ENCODE data around the gene PVR.
"Not testable (repeated sequence)": the region's sequence is repeated elsewhere in the genome, so short reads cannot be mapped to it uniquely, and the experiment has no call there.

The PVR gene

DNA sequence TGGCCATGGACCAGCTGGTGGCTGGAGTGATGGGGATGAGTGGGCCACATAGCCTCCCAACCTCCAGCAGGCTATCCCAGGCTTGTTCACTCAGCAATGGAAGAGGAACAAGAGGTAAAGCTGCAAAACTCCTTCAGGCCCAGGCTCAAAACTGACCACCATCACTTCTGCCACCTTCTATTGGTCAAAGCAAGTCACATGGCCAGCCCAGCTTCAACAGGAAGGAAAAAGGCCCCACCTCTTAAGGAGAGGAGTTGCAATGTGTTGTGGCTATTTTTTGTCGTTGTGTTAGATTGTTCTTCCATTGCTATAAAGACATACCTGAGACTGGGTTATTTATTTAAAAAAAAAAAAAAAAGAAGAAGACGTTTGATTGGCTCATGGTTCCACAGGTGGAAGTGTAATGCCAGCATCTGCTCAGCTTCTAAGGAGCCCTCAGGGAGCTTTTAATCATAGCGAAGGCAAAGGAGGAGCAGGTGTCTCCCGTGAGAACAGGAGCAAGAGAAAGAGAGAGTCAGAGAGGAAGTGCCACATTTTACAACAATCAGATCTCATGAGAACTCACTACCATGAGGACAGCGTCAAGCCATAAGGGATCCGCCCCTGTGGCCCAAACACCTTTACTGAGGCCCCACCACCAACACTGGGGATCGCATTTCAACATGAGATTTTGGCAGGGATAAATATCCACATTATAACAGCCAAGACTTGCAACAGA lies 24.9 kb upstream of the PVR start:
- DNase-seq = no peak

DNA sequence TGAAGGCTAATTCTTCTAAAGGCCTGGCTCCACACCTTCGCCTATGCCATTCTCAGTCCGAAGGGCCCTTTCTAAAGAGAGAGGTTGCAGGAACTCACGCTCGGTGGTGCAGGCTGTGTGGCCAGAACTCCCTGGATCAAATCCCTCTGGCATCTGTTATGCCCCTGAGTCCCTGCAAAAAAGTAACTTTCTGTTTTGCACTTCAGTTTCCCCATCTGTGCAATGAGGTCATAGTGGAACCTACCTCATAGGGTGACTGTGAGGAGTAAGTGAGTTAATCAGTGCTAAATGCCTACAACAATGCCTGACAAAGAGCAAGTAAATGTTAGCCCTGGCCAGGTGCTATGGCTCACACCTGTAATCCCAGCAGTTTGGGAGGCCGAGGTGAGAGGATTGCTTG lies 23.0 kb upstream of the PVR start:
- no peak for DNase-seq

DNA sequence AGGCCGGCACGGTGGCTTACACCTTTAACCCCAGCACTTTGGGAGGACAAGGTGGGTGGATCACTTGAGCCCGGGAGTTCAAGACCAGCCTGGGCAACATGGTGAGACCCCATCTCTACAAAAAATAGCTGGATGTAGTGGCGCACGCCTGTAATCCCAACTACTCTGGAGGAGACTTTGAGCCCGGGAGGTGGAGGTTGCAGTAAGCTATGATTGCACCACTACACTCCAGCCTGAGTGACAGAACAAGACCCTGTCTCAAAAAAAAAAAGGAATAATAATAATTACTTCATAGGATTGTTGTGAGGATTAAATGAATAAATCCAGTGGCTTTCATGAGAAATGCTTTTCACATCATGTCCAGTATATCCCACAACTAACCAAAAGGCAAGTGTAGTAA lies 22.3 kb upstream of the PVR start:
- DNase-seq = no peak

DNA sequence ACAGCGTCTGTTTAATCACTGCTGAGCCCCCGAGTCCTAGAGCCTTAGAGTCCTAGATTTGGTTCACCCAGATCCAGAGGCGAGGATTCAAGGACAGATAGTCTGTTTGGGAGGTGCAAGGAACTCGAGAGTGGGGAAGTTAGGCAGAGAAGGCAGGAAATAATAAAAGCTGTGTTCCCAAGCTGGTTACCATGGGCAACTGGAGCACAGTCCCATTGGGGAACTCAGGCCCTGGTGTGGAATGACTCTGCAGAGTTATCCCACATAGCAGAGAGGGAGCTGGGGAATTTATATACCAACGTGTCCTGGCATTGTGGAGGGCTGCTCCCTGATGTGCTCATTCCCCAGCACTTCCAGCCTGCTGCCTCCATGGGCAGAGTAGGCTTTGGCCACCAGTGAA lies 20.6 kb upstream of the PVR start:
- no peak for DNase-seq

DNA sequence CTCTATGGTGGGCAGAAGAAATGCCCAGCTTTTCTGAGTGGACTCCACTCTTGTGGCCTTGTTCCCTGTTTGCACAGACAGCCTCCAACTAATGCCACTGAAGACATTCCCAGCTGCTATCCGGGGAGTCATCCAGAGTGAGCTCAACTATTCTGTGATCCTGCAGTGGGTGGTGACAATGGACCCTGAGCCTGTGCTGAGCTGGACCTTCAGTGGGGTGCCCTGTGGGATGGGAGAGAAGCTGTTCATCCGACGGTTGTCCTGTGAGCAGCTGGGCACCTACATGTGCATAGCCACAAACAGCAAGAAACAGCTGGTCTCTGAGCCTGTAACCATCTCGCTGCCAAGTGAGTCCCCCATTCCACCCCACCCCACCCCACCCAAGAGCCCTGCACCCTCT lies 20.1 kb upstream of the PVR start:
- no peak for DNase-seq

DNA sequence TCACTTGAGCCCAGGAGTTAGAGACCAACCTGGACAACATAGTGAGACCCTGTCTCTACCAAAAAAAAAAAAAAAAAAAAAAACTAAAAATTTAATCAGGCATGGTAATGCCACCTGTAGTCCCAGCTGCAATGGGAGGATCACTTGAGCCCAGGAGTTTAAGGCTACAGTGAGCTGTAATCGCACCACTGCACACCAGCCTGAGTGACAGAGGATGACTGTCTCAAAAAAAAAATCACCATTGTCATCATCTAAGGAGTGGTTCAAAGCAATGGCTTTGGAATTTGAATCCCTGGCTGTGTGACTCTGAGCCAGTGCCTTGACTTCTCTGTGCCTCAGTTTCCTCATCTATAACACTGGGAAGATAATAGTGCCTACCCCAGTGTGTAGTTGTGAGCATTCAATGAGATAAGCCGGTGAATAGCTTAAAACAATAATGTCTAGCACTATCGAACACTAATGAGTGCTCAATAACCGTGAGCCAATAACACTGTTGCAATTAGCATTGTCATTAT lies 18.8 kb upstream of the PVR start:
- DNase-seq = no peak

DNA sequence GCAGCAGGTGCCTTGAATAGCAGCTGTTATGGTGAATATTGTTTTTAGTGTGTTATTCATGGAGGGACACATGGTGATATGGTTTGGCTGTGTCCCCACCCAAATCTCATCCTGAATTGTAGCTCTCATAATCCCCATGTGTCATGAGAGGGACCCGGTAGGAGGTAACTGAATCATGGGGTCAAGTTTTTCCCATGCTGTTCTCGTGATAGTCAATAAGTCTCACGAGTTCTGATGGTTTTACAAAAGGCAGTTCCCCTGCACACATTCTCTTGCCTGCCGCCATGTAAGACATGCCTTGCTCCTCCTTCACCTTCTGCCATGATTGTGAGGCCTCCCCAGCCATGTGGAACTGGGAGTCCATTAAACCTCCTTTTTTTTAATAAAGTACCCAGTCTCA lies 18.1 kb upstream of the PVR start:
- DNase-seq = not testable (repeated sequence)

DNA sequence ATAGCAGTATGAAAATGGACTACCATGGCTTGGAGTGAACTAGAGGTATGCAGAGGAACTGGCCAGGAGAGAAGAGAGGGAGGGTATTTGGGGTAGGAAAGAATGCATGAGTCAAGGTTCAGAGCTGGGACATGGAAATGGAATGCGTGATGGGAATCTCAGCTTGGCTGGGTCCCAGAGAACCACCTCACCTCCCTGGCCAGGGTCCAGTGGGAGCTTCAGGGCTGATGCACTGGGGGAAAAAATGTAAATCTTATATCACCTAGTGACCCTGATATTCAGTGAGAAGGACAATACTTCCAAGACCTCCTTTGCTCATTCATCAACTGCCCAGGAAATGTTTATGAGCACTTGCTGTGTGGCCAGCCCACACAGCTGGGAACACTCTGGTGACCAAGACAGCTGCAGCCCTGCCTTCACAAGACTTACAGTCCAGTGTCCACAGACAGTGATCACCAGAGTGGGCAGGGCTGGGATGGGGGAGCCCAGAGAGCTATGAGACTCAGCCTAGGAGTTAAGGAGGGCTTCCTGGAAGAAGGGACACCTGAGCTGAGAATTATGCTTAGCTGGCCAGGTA lies 17.6 kb upstream of the PVR start:
- DNase-seq = peak; percentile 24

DNA sequence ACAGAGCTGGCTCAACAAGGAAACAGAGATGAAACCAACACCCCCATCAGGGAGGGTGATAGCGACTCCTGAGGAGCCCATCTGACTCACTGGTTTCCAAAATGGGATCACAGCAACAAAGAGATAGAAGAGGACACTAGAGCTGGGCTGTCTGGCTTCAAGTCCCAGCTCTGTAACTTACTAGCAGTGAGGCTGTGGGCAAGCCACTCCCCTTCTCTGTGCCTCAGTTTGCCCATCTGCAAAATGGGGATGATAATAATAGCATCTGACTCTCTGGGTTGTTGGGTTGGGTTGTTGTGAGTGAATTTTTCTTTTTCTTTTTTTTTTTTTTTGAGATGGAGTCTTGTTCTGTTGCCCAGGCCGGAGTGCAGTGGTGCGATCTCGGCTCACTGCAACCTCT lies 16.1 kb upstream of the PVR start:
- no peak for DNase-seq

DNA sequence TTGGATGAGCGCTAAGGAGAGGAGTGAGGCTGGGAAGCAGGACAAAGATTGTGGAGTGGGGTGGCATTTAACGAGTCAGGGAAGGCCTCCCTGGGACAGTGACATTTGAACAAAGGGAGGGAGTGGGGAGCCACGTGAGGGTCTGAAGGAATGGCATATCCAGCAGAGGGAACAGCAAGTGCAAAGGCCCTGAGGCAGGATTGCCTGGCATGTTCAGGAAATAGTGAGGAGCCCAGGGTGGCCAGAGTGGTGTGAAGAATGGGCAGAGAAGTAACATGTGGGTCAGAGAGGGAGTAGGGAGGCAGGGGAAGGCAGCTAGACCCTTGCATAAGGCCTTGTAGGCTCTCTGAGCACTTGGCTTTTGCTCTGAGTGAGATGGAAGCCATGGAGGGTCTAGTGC lies 14.9 kb upstream of the PVR start:
- DNase-seq = no peak

DNA sequence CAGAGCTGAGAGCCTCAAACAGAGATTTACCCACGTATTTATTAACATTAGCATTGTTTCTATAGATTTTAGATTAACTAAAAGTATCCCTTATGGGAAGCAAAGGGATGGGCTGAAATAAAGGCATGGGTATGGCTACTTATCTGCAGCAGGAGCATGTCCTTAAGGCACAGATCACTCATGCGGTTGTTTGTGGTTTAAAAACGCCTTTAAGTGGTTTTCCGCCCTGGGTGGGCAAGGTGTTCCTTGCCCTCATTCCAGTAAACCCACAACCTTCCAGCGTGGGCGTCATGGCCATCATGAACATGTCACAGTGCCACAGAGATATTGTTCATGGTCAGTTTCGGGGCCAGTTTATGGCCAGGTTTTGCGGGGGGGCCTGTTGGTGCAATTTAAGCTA lies 12.1 kb upstream of the PVR start:
- DNase-seq = not testable (repeated sequence)

DNA sequence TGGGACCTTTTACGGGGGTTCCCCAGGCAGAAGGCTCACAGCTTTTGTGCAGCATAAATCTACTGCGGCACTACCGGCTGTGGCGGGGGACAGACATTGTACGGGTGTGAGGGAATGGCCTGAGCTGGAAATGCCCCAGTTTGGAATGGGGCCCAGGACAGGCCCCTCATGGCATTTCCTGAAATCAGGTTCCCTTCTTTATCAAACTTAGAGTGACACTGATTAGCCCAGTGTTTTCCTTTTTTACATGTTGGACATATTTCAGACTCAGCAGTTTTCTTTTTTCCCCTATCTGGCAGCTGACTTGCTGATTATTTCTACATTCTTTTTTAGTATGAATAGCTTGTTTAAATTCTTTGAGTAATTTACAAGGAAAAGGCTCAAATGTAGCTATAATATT lies 9.7 kb upstream of the PVR start:
- not testable (repeated sequence) for DNase-seq

DNA sequence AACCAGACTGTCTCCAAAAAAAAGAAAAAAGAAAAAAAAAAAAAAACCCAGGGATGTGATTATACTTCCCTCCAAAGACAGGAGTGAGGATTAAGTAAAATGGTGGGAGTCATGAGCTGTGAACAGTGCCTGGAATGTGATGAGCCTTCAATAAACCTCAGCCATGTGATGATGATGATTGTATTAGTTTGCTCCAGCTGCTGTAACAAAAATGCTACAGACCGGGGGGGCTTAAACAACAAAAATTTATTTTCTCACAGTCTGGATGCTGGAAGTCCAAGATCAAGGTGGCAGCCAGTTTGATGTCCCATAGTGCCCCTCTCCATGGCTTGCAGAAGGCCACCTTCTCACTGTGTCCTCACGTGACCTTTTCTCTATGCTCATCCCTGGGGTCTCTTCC lies 8.9 kb upstream of the PVR start:
- no peak for DNase-seq

DNA sequence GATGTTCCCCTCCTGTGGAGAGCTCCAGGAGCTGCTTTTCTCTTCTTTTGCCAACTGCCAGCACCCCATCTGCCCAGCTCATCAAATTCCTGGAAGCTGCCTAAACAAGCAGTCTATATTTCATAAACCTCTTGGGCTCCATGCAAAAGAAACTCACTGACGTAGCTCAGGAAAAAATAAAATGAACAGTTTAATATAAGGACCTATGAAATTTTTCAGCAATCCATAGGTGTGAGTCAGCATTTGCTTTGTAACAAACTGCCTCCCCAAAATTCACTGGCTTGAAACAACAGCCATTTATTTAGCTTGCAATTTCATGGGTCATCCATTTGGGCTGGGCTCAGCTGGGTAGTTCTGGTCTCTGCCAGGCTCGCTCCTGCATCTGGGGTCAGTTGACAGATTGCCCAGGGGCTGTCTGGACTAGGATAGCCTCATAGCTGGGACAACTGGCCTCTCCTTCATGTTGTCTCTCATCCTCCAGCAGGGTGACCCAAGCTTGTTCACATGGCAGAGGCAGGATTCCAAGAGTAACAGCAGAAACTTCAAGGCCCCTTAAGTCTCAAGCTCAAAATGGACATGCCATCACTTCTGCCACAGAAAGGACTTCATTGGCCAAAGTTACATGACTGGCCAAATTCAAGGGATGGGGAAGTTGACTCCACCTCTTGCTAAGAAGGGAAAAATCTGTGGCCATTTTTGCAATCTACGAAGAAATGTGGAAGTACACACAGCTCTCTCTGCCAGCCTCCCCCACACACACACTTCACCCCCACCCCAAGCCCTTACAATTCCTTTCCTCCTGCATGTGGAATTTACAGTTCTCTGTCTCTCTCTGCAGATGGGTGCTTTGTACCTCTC lies 7.9 kb upstream of the PVR start:
- no peak for DNase-seq

DNA sequence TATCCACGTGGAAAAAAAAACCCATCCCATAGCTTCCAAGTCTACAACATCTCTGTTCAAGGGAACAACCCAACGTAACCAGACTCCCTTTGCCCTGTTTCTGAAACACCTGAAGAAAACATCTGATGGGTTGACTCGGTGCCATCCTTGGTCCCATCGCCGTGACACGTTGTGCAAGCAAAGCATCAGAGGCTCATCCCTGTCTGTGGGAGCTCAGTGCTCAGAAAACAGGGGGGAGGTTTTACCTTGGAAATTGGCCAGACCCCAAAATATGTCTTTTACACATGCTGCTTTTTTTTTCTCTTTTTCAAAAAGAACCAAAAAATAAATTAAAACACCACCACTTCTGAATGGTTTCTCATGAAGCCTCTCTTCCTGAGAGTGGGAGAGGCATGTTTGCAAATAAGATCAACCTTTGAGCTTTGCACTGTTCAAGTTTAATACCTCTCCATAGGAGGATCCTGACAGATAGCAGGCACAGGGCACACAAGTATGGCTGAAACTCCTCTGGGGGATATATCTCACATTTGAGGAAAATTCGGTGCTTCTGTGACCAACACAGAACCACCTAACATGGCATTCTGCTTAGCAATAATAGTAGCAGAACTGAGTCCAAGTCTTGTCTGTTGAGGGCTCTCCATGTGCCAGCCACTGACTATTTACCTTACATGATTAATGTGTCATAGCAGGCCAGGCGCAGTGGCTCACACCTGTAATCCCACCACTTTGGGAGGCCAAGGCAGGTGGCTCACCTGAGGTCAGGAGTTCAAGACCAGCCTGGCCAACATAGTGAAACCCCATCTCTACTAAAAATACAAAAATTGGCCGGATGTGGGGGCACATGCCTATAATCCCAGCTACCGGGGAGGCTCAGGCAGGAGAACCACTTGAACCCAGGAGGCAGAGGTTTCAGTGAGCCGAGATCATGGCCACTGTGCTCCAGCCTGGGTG lies 7.0 kb upstream of the PVR start:
- no peak for DNase-seq

DNA sequence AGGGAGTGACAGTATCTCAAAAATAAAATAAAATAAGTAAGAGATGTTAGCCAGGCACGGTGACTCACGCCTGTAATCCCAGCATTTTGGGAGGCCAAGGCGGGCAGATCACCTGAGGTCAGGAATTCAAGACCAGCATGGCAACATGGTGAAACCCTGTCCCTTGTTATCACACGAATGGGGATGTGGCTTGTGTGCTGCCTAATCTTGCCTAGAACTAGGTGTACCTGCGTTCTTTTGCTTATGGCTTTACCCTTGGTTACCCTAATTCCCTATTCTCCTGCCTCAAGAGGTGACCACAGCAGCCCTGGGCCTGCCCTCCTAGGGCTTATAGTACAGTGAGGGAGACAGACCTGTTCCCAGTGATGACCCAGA lies 6.3 kb upstream of the PVR start:
- no peak for DNase-seq

DNA sequence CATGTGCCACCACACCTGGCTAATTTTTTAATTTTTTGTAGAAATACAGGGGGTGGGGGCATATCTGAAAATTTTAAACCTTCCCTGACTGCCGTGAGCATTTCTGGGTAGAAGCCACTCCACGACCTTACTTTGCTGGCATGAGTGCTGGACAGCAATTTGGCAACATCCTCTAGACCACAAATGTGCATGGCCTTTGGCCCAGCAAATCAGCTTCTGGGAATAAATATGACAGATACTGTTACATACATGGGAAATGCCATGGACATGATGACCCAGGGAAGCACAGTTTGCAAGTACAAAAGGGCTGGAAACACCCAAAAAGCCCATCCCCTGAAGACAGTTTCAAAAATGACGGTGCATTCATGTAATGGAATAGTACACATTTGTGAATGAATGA lies 3.2 kb upstream of the PVR start:
- DNase-seq = no peak

DNA sequence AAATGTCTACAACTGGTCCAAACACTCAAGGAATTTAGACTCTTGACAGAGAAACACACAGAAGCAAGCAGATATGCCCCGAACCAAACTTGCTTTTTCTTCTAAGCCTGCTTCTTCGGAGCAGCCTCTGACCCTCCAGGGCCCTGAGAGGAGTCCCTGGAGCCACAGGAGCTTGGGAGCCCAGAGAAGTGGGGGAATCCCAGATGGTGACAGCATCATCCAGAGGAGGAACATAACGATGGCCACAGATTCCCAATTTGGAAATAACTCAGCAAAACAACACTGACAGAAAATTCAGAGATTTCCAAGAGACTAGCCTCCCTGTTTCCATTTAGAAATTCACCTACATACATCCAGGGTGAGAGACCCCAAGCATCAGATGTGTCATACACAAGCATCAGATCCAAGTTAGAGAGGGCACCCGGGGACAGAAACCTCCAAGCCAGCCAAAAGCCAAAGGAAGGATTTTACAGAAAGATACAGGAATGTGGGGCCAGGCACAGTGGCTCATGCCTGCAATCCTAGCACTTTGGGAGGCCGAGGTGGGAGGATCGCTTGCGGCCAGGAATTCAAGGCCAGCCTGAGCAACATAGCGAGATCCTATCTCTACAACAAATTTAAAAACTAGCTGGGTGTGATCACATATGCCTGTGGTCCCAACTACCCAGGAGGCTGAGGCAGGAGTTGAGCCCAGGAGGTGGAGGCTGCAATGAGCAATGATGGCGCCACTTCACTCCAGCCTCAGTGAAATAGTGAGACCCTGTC lies 2.0 kb upstream of the PVR start:
- no peak for DNase-seq

DNA sequence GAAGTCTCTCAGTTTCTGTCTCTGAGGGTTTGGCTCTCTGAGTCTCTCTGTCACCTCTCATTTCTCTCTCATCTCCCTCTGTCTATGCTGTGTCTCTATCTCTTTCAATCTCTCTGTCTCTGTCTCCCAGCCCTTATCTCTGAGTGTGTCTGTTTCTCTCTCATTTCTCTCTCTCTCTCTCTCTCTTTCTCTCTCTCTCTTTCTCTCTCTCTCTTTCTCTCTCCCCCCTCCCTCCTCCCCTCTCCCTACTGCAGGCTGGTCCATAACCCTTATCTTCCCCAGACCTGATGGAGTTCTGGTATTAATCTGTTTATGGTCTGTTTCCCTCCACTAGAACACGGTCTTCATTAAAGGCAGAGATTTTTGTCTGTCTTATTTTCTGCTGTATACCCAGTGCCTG lies 1.3 kb upstream of the PVR start:
- DNase-seq = no peak

DNA sequence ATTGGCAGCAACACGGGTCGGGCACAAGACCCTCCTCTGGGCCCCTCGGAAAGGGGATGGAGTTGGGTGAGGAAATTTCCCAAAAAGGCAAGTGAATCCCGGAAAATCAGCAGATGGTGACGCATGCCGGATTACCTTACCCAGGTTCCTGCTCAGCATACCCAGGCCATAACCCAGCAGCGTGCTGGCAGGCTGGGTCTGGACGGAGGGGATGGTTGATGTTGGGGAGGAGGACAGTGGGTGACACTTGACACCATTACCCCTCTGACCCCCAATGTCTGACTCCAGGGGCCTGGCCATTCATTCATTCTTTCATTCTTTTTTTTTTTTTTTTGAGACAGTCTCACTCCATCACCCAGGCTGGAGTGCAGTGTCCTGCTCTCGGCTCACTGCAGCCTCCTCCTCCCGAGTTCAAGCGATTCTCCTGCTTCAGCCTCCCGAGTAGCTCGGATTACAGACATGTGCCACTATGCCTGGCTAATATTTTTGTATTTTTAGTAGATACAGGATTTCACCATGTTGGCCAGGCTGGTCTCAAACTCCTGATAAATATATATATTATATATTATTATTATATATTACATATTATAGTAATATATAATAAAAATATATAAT lies 799 bp downstream of the PVR start:
- peak; percentile 33 for DNase-seq

DNA sequence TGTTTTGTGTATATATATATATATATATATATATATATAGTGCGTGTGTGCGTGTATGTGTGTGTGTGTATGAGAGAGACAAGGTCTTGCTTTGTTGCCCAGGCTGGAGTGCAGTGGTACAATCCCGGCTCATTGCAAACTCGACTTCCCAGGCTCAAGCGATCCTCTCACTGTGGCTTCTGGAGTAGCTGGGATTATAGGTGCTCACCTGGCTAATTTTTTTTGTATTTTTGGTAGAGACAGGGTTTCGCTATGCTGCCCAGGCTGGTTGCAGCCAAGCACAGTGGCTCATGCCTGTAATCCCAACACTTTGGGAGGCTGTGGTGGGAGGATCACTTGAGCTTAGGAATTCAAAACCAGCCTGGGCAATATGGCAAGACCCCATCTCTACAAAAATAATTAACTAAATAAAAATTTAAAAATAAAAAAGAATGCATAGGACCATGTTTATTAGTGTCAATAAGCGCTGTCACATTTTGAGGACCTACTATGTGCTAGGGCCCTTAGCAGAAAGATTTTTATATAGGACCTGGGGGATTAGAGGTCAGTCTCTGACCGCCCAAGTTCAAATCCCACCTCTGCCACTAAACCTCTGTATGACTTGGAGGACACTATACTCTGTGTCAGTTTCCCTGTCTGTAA lies 1.8 kb downstream of the PVR start:
- DNase-seq = no peak
